HK-2 (cell line): Measurements from ENCODE around the gene RBM12.
"Not testable (repeated sequence)": the region's sequence is repeated elsewhere in the genome, so short reads cannot be mapped to it uniquely, and the experiment has no call there.

Experiments
- DNase-seq: peaks from one replicate; pipeline ENCODE4 v3.0.0-alpha.2; 2018; ENCODE audit not compliant: unreplicated experiment

RBM12 gene

GRCh38 chr20:35698298-35699126 is 33.8 kb upstream of the RBM12 start:
- DNase-seq, result no peak

- DNase-seq, result no peak
Measured at GRCh38 chr20:35697696-35698297, 33.1 kb upstream of the RBM12 start.

- DNase-seq, result no peak
Measured at GRCh38 chr20:35695978-35696377, 31.3 kb upstream of the RBM12 start.

GRCh38 chr20:35695245-35695749 is 30.6 kb upstream of the RBM12 start:
- no peak for DNase-seq

GRCh38 chr20:35690265-35690664 is 25.6 kb upstream of the RBM12 start:
- no peak for DNase-seq

- DNase-seq, result not testable (repeated sequence)
Measured at GRCh38 chr20:35686872-35687271, 22.2 kb upstream of the RBM12 start.

GRCh38 chr20:35685368-35685767 is 20.7 kb upstream of the RBM12 start:
- not testable (repeated sequence) for DNase-seq

- DNase-seq, result no peak
Measured at GRCh38 chr20:35681960-35682359, 17.3 kb upstream of the RBM12 start.

GRCh38 chr20:35680452-35681183 is 15.9 kb upstream of the RBM12 start:
- no peak for DNase-seq

- DNase-seq, result no peak
Measured at GRCh38 chr20:35674921-35675320, 10.2 kb upstream of the RBM12 start.

GRCh38 chr20:35673884-35674283 is 9.2 kb upstream of the RBM12 start:
- no peak for DNase-seq

GRCh38 chr20:35669681-35670080 is 5.0 kb upstream of the RBM12 start:
- DNase-seq, result no peak

GRCh38 chr20:35669221-35669620 is 4.5 kb upstream of the RBM12 start:
- no peak for DNase-seq

GRCh38 chr20:35665949-35666288 is 1.2 kb upstream of the RBM12 start:
- DNase-seq, result no peak

GRCh38 chr20:35663516-35664465 is 909 bp downstream of the RBM12 start:
- peak; percentile 53 for DNase-seq

- DNase-seq, result no peak
Measured at GRCh38 chr20:35662551-35662950, 2.1 kb downstream of the RBM12 start.

- DNase-seq, result no peak
Measured at GRCh38 chr20:35661908-35662307, 2.8 kb downstream of the RBM12 start.

GRCh38 chr20:35661053-35661452 is 3.6 kb downstream of the RBM12 start:
- DNase-seq, result no peak

- no peak for DNase-seq
Measured at GRCh38 chr20:35660122-35660937, 4.4 kb downstream of the RBM12 start.

GRCh38 chr20:35657271-35657670 is 7.4 kb downstream of the RBM12 start:
- no peak for DNase-seq

GRCh38 chr20:35654415-35654814 is 10.3 kb downstream of the RBM12 start:
- DNase-seq, result no peak
